GOT3 (cell line): Measurements from ENCODE around the gene FKBP15.

Source experiments
- DNase-seq: peaks from one replicate; lab custom pipeline; 2025; ENCODE audit warnings: mixed read lengths; lab: John Stamatoyannopoulos, UW

Gene FKBP15

DNA sequence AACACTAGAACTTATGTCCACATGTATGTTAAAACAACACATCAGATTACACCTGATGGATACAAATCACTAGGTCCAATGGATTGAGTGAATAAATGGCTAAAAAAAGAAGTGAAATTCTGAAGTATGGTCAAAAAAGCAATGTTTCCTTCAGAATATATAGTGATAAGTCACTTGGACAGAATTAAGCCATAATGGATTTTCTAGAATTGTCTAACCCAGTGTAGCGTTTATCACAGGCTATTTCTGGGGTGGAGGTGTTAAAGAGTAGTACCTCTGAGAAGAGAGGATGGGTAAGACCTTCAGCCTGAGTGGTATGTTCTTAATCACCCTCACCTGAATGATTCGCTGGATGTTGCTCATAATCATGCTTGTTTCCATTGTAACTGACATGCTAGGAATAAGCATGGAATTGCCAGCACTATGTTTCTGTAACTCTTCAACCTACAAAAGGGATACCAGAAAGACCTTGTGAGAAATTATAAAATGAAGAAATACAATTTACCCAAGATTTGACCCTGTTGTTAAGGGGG lies 37.1 kb downstream of the FKBP15 start:
- no peak for DNase-seq

- no peak for DNase-seq
Observed at GRCh38 chr9:113181165-113181564, 39.9 kb downstream of the FKBP15 start.

- DNase-seq: no peak
Observed at GRCh38 chr9:113179839-113180238, 41.2 kb downstream of the FKBP15 start.

DNA sequence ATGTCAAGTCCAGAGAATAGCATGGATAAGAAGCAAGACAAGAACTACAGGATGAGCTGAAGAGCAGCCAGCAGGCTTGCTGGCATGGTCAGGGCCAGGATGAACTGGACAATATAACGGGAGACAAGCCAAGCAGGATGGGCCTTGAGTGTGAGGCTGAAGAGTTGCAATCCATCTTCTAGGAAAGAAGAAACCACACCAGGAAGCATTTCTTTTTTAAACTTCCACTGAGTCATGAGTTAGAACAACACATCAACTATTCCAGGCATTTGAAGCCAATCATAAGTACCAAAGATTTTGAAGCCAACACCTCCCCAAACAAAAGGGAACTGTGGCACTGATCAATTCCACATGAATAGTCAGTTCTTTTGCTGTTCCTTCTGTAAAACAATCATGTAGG lies 43.0 kb downstream of the FKBP15 start:
- no peak for DNase-seq

GRCh38 chr9:113177251-113177650 lies 43.8 kb downstream of the FKBP15 start:
- no peak for DNase-seq

DNA sequence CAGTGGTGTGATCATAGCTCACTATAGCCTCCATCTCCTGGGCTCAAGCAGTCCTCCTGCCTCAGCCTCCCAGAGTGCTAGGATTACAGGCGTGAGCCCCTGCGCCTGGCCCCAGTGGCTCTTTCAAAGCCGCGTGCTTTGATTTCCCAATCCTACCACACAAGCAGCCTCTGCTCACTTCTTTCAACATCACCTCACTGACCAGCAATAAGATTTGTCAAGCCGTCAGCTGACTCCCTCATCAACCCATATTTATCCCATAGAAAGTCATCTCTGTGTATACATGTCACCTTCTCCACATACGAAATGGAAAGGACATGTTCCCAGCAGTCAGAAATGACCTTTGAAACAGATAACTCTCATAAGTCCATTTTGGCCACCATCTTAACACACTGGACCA lies 44.3 kb downstream of the FKBP15 start:
- DNase-seq: no peak

- no peak for DNase-seq
Observed at GRCh38 chr9:113173341-113173740, 47.7 kb downstream of the FKBP15 start.

DNA sequence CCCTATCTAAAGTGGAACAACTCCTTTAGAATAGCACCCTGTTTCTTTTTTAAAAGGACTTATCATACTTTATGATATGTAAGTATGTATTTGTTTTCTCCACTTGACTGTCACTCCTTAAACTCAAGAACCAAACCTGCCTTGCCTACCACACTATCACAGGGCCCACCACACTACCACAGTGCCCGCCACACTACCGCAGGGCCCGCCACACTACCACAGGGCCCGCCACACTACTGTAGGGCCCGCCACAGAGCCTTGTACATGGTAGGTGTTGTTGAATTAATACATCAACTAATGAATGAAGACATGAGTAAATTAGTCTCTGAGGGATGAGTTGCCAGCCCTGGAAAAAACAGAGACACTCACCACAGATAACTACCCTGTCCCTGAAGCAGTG lies 52.3 kb downstream of the FKBP15 start:
- DNase-seq: no peak

DNA sequence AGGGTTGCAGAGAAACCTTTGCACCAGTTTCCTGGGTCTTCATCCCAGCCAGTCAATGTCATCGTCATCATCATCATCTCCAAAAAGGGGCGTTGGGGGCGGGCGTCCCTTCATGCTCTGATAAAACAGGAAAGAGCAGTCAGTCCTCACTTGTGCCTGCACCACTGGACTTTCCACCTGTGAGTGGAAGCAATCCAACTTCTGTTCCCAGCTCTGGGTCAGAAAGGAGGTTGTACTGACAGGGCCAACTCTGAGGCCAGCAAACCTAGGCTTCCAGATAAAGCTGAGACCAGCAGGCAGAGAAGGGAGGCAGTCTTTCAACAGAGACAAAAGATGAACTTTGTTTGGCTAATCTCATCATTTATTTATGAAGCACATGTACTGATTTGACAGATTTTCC lies 55.0 kb downstream of the FKBP15 start:
- no peak for DNase-seq

- DNase-seq: no peak
Observed at GRCh38 chr9:113164536-113165300, 56.4 kb downstream of the FKBP15 start.

- no peak for DNase-seq
Observed at GRCh38 chr9:113163001-113163400, 58.1 kb downstream of the FKBP15 start.

DNA sequence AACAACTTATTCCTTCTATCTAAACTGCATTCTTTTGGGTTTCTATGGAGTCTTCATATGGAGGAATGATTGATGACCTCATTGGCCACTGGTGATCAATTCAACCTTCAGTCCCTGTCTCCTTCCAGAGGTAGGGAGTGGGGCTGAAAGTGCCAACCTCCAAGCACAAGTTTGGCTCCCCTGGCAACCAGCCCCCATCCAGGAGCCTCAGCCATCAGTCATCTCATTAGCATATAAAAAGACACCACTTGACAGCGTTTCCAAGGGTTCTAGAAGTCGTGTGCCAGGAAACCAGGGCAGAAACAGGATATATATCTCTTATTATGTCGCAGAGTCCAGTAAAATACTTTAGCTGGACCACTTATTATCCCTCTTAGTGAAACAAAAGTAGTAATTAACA lies 60.5 kb downstream of the FKBP15 start:
- no peak for DNase-seq

- no peak for DNase-seq
Observed at GRCh38 chr9:113158446-113158845, 62.6 kb downstream of the FKBP15 start.

- DNase-seq: no peak
Observed at GRCh38 chr9:113156880-113157279, 64.2 kb downstream of the FKBP15 start.

DNA sequence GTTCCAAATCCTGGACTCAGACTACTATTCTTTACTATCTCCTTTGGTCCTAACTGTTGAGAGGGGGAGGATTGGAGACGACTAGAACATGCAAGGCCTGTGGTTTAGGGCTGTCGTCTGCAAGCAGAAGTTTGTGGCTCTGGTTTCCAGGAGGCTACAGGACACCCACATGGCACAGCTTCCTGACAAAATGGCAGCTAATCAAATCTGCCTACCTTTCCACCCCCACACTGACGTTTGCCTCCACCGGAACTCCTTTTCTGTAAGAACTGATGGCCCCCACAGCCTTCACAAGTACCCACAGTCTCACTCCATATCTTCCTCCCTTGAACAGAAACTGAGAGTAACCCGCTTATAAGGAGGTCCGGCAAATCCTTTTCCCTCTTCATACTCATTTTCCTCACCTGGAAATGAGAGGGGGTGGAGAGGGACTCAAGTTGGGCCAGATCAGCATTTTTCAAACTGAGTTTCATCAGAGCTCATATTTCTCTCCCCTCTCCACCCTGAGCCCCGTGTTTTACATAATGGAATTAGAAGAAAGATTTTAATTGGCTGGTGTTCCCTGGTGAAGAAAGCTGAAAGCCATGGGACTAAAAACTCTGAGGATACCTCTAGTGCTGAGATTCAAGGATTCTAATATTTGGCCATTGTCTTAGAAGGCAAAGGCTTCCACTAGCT lies 65.0 kb downstream of the FKBP15 start:
- no peak for DNase-seq

DNA sequence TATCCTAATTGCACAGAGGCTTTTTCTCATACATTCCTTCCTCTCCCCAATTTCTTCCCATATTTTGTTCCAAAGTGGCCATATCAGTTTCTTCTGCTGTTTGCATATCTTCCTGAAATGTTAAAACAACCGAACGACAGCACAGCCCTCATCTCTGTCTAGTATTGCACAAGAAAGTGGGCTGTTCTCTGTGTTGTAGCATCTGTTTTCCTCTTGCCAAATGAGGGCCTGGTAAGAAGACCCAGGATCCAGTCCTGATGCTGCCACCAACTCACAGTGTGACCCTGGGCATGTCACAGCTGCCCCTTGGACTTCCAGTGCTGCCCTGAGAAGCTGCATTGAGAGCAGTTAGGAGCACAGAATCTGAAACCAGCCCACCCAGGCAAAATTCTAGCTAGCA lies 66.1 kb downstream of the FKBP15 start:
- no peak for DNase-seq

DNA sequence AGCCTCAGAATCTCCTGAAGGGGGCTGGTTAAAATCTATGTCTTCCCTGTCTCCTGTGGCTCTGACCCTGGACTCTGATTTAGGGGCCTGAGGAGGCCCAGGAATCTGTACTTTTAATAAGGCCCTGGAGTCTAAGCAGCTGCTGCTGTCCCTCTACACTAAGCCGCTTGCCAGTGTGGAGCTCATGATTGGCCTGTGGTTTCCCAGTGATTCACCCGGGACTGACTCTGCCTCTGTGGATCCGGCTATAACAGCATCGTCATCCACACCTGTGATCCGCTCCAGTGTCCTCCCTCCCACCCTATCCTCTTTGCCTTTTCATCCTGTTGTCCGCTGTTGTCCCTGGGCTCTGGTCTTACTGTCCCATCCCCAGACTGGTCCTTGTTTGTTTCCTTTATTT lies 66.6 kb downstream of the FKBP15 start:
- DNase-seq: no peak

DNA sequence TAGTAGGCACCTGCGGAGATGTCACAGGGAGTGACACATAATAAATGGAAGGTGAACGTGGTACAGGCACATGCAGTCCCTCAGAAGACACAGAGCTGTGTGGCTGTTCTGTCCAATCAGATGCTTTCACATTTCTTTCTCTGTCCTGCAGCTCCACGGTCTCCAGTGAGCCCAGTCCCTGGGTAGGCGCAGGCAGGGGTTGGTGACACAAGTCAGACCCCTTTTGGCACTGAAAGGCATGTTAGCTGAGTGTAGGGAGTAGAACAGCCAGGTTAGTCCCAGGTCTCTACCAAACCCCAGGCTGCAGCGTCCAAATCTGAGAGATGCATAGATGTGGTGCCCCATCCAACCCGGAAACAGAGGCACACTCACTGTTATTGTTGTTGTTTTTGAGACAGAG lies 67.5 kb downstream of the FKBP15 start:
- DNase-seq: no peak

- no peak for DNase-seq
Observed at GRCh38 chr9:113152699-113153098, 68.4 kb downstream of the FKBP15 start.

- DNase-seq: no peak
Observed at GRCh38 chr9:113151696-113152630, 69.1 kb downstream of the FKBP15 start.

DNA sequence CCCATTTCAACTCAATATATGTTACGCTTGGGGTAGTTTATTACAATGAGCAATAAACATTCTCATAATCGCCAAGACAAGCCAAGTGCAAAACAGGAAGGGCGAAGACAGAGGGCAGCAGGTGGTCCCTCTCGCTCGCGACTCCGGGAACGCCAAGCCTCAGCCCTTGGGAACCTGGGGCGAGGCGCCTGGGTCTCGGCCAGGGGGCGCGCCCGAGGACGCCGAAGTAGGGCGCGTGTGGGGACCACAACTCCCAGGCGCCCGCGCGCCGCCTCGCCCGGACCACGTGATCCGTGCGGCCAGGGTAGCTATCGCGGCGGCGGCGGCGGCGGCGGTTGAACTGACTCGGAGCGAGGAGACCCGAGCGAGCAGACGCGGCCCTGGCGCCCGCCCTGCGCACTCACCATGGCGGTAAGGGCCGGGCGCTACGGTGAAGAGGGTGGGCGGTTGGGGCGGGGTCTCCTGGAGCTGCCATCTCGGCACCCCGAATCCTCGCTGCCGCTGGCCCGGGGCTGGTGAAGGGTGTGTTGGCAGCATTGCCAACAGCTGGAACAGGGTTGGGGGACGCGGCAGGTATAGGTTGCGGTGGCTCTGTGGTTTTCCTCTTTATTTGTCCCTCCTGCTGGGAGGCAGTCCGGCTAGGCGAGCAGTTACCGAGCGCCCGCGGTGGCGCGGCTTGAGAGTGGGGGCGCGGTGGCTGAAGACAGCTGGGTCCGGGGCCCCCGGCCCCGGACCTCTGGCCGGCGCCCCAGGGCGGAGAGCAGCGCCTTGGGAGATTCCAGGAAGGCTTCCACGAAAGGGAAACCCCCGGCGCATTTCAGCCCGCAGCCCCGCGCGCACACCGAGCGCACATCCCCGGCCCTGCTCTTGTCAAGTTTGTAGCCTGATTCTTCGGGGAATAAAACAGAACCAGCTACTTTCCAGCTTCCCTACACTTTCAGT lies 70.1 kb downstream of the FKBP15 start, which contains the start of gene SLC31A2:
Gene SLC31A2 (plus strand): TSS at position 338 of the 942 bp plus-strand sequence. CDS start 68 bp downstream, at position 406.
- no peak for DNase-seq
